Smooth muscle cell (in vitro differentiated cells): ENCODE data around the gene CDC25C. TPM values are rescaled to one million over a fixed set of nuclear protein-coding genes. Genes with fewer than 3 reads are reported as not detected.

Source experiments
- DNase-seq: peaks from one replicate; lab custom pipeline; 2025; ENCODE audit not compliant: unreplicated experiment; lab: John Stamatoyannopoulos, UW
- H2AFZ ChIP-seq: fragments of 200-600 bp; sonication (generic); 2 replicates; pipeline ENCODE4 v1.6.0; 2016; ENCODE audit warnings: antibody characterized with exemption, low read depth, mild to moderate bottlenecking
- H3F3A ChIP-seq: fragments of 200-600 bp; sonication (generic); 2 replicates; pipeline ENCODE4 v1.6.0; 2017; ENCODE audit warnings: antibody characterized with exemption, low read depth
- H3K27ac ChIP-seq: fragments of 200-600 bp; sonication (generic); 2 replicates; pipeline ENCODE4 v1.5.1; 2016; ENCODE audit warnings: low read depth, mild to moderate bottlenecking
- H3K27me3 ChIP-seq: fragments of 200-600 bp; sonication (generic); 2 replicates; pipeline ENCODE4 v1.6.1; 2016; ENCODE audit warnings: low read depth, mild to moderate bottlenecking
- H3K36me3 ChIP-seq: fragments of 200-600 bp; sonication (generic); 2 replicates; pipeline ENCODE4 v1.5.1; 2016; ENCODE audit warnings: low read depth
- H3K4me1 ChIP-seq: fragments of 200-600 bp; sonication (generic); 2 replicates; pipeline ENCODE4 v1.5.1; 2016; ENCODE audit warnings: low read depth
- H3K4me2 ChIP-seq: fragments of 200-600 bp; sonication (generic); 2 replicates; pipeline ENCODE4 v1.6.0; 2016; ENCODE audit warnings: mild to moderate bottlenecking
- H3K4me3 ChIP-seq: fragments of 200-600 bp; sonication (generic); 2 replicates; pipeline ENCODE4 v1.5.1; 2016; ENCODE audit warnings: mild to moderate bottlenecking
- H3K79me2 ChIP-seq: fragments of 200-600 bp; sonication (generic); 2 replicates; pipeline ENCODE4 v1.6.0; 2016; ENCODE audit warnings: low read depth, mild to moderate bottlenecking
- H3K9ac ChIP-seq: fragments of 200-600 bp; sonication (generic); 2 replicates; pipeline ENCODE4 v1.6.0; 2016; ENCODE audit warnings: low read depth
- H3K9me3 ChIP-seq: fragments of 200-600 bp; sonication (generic); replicated peaks from 2 replicates; pipeline ENCODE4 v1.5.1; 2016; ENCODE audit warnings: low read depth
- H4K20me1 ChIP-seq: fragments of 200-600 bp; sonication (generic); 2 replicates; pipeline ENCODE4 v1.6.0; 2016; ENCODE audit warnings: low read depth
- WGBS: methylation state at CpG from one replicate; pipeline ENCODE4 v1.1.7; 2016; ENCODE audit warnings: low lambda C conversion rate; 5-methylcytosine and 5-hydroxymethylcytosine counted together
- polyA plus RNA-seq: library from polyadenylated mRNA; unstranded; fragments of >200 nt; fragmentation: Nextera tagmentation; extraction: Ambion mirVana; gene quantifications from 2 replicates; pipeline ENCODE4 v1.2.1, GENCODE V29; 2016
- total RNA-seq: library from RNA; depleted of rRNA; stranded (reverse); fragments of >200 nt; gene quantifications from 2 replicates; pipeline ENCODE4 v1.2.3, GENCODE V29; 2014
- TF ChIP-seq, protein P1 (sequence below): fragments of 200-600 bp; sonication (generic); IDR thresholded peaks from 2 replicates; pipeline ENCODE4 v1.5.1; 2017; ENCODE audit warnings: borderline replicate concordance, mild to moderate bottlenecking, antibody characterized with exemption; ENCODE audit not compliant: insufficient read depth, poor library complexity, severe bottlenecking

The CDC25C gene
- total and polyA plus RNA-seq, 2 experiments from 2014 or later = 2.6 to 3.0 TPM

DNA sequence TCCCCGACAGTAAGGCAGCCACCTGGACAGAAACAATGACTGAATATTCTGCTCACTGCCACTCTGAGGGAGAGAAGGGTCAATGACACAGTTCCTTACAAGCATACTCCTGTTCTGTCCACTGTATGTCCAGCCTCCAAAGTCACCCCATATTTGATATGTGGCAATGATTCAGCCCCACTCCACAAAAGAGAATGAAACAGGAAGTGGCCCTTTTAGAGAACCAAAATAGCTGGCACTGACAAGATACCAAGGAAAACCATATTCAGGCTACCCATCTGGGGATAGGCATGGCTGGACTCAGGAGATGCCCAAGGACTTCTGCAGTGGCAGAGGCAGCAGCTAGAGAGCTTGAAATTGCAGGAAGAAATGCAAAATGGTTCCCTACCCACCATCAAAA is 44.4 kb downstream of the CDC25C start:
- Histone ChIP-seq H3K27me3 (no peaks in the 10 kb centered on the region), H3K4me1 (no peaks in the 10 kb centered on the region), H3K4me2 (no peak overlapping the region), H3K27ac (no peak overlapping the region), H3K79me2 (no peaks in the 10 kb centered on the region), H3K9me3 (no peaks in the 10 kb centered on the region), H4K20me1 (no peaks in the 10 kb centered on the region), H3K4me3 (no peak overlapping the region), H3K9ac (no peak overlapping the region), H2AFZ (no peak overlapping the region), H3F3A (no peaks in the 10 kb centered on the region), H3K36me3 (no peaks in the 10 kb centered on the region)
- 100% methylated on average over 1 of the region's 1 CpG for WGBS
- DNase-seq = no peak
- TF ChIP-seq, protein P1, sequence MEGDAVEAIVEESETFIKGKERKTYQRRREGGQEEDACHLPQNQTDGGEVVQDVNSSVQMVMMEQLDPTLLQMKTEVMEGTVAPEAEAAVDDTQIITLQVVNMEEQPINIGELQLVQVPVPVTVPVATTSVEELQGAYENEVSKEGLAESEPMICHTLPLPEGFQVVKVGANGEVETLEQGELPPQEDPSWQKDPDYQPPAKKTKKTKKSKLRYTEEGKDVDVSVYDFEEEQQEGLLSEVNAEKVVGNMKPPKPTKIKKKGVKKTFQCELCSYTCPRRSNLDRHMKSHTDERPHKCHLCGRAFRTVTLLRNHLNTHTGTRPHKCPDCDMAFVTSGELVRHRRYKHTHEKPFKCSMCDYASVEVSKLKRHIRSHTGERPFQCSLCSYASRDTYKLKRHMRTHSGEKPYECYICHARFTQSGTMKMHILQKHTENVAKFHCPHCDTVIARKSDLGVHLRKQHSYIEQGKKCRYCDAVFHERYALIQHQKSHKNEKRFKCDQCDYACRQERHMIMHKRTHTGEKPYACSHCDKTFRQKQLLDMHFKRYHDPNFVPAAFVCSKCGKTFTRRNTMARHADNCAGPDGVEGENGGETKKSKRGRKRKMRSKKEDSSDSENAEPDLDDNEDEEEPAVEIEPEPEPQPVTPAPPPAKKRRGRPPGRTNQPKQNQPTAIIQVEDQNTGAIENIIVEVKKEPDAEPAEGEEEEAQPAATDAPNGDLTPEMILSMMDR = no peak

DNA sequence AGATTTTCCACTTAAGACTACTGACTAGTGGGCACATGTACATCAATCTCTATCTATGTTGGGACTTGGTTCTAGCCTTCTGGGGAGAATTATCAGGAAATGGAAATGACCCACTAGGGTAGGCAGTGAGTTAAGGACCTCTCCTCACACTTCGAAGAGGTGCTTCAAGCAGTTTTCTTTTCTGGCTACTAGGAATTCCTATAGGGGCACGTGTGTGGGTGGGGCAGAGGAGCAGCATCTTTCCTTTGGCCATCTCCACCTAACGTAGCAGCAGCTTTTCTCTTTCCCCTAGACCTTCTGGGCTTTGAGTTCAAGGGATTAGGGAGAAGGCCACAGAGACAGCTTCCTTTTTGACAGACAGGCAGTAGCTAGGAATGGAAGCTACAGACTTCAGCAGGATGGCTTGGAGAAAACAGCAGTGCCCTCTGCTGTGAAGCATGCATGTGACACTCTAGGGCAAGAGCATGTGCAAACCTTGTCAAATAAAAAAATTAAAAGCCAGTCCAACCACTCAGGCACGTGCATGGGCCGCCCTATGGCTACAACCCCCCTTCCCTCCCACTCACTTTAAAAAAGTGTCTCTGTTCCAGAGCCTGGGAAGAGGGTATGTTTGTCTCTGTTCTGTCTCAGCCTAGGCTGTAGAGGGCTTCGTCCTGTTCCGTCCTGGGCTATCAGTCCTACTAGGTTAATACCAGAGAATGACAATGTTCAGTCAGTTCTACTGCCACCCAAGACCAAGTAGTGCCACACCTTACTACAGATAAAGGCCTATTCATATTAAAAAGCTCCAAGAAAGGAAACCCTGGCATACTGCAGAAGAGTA is 48.5 kb downstream of the CDC25C start:
- Histone ChIP-seq H3K4me3 (no peak overlapping the region), H3K36me3 (no peaks in the 10 kb centered on the region), H3K4me1 (no peaks in the 10 kb centered on the region), H2AFZ (peak overlapping the region; percentile 41), H4K20me1 (no peaks in the 10 kb centered on the region), H3K9me3 (no peaks in the 10 kb centered on the region), H3K9ac (no peak overlapping the region), H3K27ac (no peak overlapping the region), H3K4me2 (no peak overlapping the region), H3K79me2 (no peaks in the 10 kb centered on the region), H3K27me3 (no peaks in the 10 kb centered on the region), H3F3A (no peaks in the 10 kb centered on the region)
- DNase-seq = no peak
- TF ChIP-seq, protein P1 = peak; percentile 63
- WGBS = 58% methylated on average over 7 of the region's 7 CpGs

DNA sequence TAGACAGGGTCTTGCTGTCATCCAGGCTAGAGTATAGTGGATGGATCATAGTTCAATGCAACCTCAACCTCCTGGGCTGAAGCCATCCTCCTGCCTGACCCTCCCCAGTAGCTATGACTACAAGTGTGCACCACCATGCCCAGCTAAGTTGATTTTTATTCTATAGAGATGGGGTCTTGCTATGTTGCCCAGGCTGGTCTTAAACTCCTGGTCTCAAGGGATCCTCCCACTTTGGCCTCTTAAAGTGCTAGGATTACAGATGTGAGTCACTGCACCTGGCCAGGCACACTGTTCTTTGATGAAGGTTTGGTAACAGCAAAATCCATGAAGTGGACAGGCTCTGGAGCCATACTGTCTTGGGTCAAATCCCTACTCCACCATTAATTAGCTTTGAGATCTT is 50.7 kb downstream of the CDC25C start:
- no peaks in the 10 kb centered on the region for H3K36me3 ChIP-seq
- no peaks in the 10 kb centered on the region for H3K27me3 ChIP-seq
- H3K27ac ChIP-seq = no peak overlapping the region
- H3K4me2 ChIP-seq = no peak overlapping the region
- DNase-seq = no peak
- no peaks in the 10 kb centered on the region for H3K79me2 ChIP-seq
- no peaks in the 10 kb centered on the region for H4K20me1 ChIP-seq
- no peak overlapping the region for H2AFZ ChIP-seq
- no peaks in the 10 kb centered on the region for H3K4me1 ChIP-seq
- TF ChIP-seq, protein P1 = no peak
- no peak overlapping the region for H3K4me3 ChIP-seq
- no peak overlapping the region for H3K9ac ChIP-seq
- no peaks in the 10 kb centered on the region for H3F3A ChIP-seq
- no peaks in the 10 kb centered on the region for H3K9me3 ChIP-seq
